ENCODE data around the gene EML6.

The EML6 gene

DNA sequence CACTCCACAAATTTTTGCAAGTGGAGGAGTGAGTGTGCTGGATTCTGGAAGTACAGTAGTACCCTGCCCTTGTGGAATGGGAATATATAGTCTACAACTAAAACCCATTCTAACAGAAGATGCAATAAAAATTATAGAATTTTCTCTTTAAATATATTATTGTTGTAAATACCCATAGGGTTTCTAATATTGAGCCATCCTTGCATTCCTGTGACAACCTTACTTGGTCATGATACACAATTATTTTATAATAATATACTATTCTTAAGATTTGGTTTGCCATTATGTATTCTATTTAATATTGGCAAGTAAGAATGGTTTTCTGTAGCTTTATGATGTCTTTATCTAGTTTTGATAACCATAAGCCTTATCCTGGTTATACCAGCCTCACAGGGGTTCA is 52.2 kb downstream of the EML6 start:
- no peak for DNase-seq (ENCODE audit: low read depth)
- in situ Hi-C loops (cut with HindIII; ENCODE audit: low sequenced_read_pairs) = no loop called here
- no peak overlapping the region for H3K4me3 ChIP-seq (ENCODE audit: low read depth, low read length)
- TF ChIP-seq CTCF (IDR thresholded peaks at IDR 0.05; ENCODE audit: low read depth, low read length, missing control alignments) = no peak

GRCh38 chr2:54776494-54776893 is 53.0 kb downstream of the EML6 start:
- in situ Hi-C loops (cut with HindIII; ENCODE audit: low sequenced_read_pairs) = no loop called here

GRCh38 chr2:54783349-54783748 is 59.9 kb downstream of the EML6 start:
- in situ Hi-C loops (cut with HindIII; ENCODE audit: low sequenced_read_pairs) = no loop called here
- no peak for TF ChIP-seq CTCF (IDR thresholded peaks at IDR 0.05; ENCODE audit: low read depth, low read length, missing control alignments)
- no peak overlapping the region for H3K4me3 ChIP-seq (ENCODE audit: low read depth, low read length)
- no peak for DNase-seq (ENCODE audit: low read depth)

More at GRCh38 chr2:54776494-54776893, 53.0 kb downstream of the EML6 start:
- H3K4me3 ChIP-seq (ENCODE audit: low read depth, low read length) = no peak overlapping the region
- DNase-seq (ENCODE audit: low read depth) = no peak
- no peak for TF ChIP-seq CTCF (IDR thresholded peaks at IDR 0.05; ENCODE audit: low read depth, low read length, missing control alignments)

DNA sequence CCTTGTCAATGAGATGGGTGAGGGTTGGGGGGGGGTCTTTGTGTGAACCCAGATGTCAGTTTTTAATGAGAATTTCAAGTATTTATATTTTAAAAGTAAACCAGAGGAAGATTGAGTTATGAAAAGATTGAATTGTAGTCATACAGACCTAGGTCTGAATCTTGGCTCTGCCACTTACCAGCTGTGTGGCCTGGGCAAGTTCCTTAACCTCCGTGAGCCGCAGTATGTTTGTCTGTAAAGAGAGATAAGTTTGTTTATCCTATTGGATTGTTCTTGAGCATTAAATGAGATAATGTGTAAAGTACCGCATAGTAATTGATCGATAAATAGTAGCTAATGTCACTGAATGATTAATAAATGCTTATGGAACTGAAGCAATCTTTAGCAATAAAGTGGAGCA is 63.8 kb downstream of the EML6 start:
- no peak overlapping the region for H3K4me3 ChIP-seq (ENCODE audit: low read depth, low read length)
- TF ChIP-seq CTCF (IDR thresholded peaks at IDR 0.05; ENCODE audit: low read depth, low read length, missing control alignments) = no peak
- no peak for DNase-seq (ENCODE audit: low read depth)
- in situ Hi-C loops (cut with HindIII; ENCODE audit: low sequenced_read_pairs) = no loop called here

DNA sequence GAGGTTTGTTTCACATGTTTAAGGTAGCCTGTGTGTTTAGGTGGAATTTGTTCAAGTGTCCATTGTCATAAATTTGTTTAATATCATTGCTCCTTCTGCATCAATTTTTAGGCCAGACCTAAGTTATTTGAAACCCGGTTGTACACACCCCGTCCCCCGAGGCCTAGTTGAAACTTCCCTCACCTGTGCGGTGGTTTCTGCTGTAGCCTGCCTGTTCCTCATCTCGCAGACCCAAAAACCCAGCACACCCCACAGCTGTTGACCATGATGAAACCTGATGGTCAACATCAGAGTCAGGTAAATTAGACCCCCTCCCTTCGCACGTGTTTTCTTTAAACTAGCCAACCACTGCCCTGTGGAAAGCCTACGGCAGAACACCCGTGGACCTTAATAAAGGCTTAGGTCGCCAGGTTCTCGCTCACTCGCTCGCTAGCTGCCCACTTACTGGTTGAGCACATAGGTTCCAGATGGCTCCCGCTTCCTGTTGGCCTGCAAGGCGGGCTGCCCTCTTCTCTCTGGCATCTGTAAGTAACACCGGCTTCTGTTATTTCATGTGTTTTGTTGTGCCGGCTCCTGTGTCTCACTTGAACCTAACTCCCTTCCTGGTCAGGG is 64.4 kb downstream of the EML6 start:
- DNase-seq (ENCODE audit: low read depth) = no peak
- in situ Hi-C loops (cut with HindIII; ENCODE audit: low sequenced_read_pairs) = no loop called here
- H3K4me3 ChIP-seq (ENCODE audit: low read depth, low read length) = no peak overlapping the region
- no peak for TF ChIP-seq CTCF (IDR thresholded peaks at IDR 0.05; ENCODE audit: low read depth, low read length, missing control alignments)

DNA sequence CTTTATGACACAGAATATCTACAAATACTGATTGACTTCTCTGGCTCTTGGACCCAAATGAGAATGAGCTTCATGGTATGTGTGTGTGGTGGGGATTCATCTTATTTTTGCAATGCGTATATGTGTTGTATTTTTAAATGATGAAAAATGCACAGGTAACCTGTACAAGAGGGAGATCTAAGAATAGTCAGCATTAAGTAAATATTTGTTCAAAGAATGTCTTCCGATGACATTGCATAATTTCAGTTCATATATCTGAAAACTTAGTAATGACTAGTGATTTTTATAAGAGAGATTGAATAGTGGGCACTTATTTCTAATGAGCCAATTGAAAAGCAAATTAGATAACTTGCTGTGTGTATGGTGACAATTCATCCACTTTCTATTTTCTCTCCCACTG is 66.4 kb downstream of the EML6 start:
- in situ Hi-C loops (cut with HindIII; ENCODE audit: low sequenced_read_pairs) = no loop called here
- no peak for TF ChIP-seq CTCF (IDR thresholded peaks at IDR 0.05; ENCODE audit: low read depth, low read length, missing control alignments)
- no peak overlapping the region for H3K4me3 ChIP-seq (ENCODE audit: low read depth, low read length)
- no peak for DNase-seq (ENCODE audit: low read depth)

All from astrocyte of the cerebellum (primary cell).